OCI-LY7 (cell line): Measurements from ENCODE around the gene NCAPH2. TPM values are rescaled to one million over a fixed set of nuclear protein-coding genes. Genes with fewer than 3 reads are reported as not detected.

Experiments used
- BruUV-seq: library from RNA; stranded (reverse); fragments of 400-500 nt; replicated peaks from 2 replicates; lab custom pipeline; 2021; lab: Mats Ljungman, UMichigan
- CTCF ChIA-PET: fragments of 300-600 bp; sonication (Branson Sonifier 250); formaldehyde crosslinking; loops from one replicate; lab custom pipeline; 2022; ENCODE audit warnings: antibody characterized with exemption; ENCODE audit not compliant: unreplicated experiment; lab: Charles Lee
- POLR2A ChIA-PET: fragments of 300-600 bp; sonication (Branson Sonifier 250); formaldehyde crosslinking; loops from one replicate; lab custom pipeline; 2022; ENCODE audit warnings: antibody characterized with exemption; lab: Charles Lee
- DNase-seq: peaks from one replicate; pipeline ENCODE4 v3.0.0-alpha.2; 2015; ENCODE audit warnings: low spot score
- H2AFZ ChIP-seq: fragments of 200-600 bp; sonication (generic), shearing (Covaris generic); 2 replicates; pipeline ENCODE4 v1.6.1; 2014; ENCODE audit warnings: mild to moderate bottlenecking, antibody characterized with exemption, low read length, moderate library complexity
- H3K27ac ChIP-seq: fragments of 200-600 bp; sonication (generic); 2 replicates; pipeline ENCODE4 v1.5.1; 2014; ENCODE audit warnings: mixed run types, low read depth, mild to moderate bottlenecking, moderate library complexity, low read length, inconsistent platforms; ENCODE audit not compliant: poor library complexity, severe bottlenecking
- H3K36me3 ChIP-seq: fragments of 200-600 bp; sonication (generic); 2 replicates; pipeline ENCODE4 v1.6.1; 2014; ENCODE audit warnings: mild to moderate bottlenecking, antibody characterized with exemption, low read length, moderate library complexity, mixed read lengths; ENCODE audit not compliant: insufficient read depth
- H3K4me1 ChIP-seq: fragments of 200-600 bp; sonication (generic); 2 replicates; pipeline ENCODE4 v1.5.1; 2014; ENCODE audit warnings: mild to moderate bottlenecking, low read length; ENCODE audit not compliant: insufficient read depth, poor library complexity, severe bottlenecking
- H3K4me2 ChIP-seq: fragments of 200-600 bp; sonication (generic); 2 replicates; pipeline ENCODE4 v1.6.1; 2014; ENCODE audit warnings: mild to moderate bottlenecking, low read length
- H3K4me3 ChIP-seq: fragments of 200-600 bp; sonication (generic); 2 replicates; pipeline ENCODE4 v1.5.1; 2014; ENCODE audit warnings: mild to moderate bottlenecking, low read depth, low read length; ENCODE audit not compliant: poor library complexity, severe bottlenecking
- H3K79me2 ChIP-seq: fragments of 200-600 bp; sonication (generic); 2 replicates; pipeline ENCODE4 v1.6.1; 2016; ENCODE audit warnings: low read depth, mild to moderate bottlenecking, low read length, moderate library complexity, mixed read lengths; ENCODE audit not compliant: insufficient read depth
- H3K9me2 ChIP-seq: fragments of 200-600 bp; sonication (generic); 2 replicates; pipeline ENCODE4 v1.6.1; 2016; ENCODE audit warnings: mild to moderate bottlenecking, low read length, mixed read lengths; ENCODE audit not compliant: insufficient read depth
- H3K9me3 ChIP-seq: fragments of 200-600 bp; sonication (generic); 2 replicates; pipeline ENCODE4 v1.6.1; 2014; ENCODE audit warnings: mild to moderate bottlenecking, mixed run types, low read length, mixed read lengths
- H4K20me1 ChIP-seq: fragments of 200-600 bp; sonication (generic); 2 replicates; pipeline ENCODE4 v1.6.1; 2014; ENCODE audit warnings: mild to moderate bottlenecking, antibody characterized with exemption, low read length, moderate library complexity, mixed read lengths; ENCODE audit not compliant: insufficient read depth
- CTCF ChIP-seq: fragments of 200-600 bp; sonication (generic); conservative IDR thresholded peaks from 2 replicates; pipeline ENCODE4 v1.5.1; 2014; ENCODE audit warnings: mild to moderate bottlenecking, antibody characterized with exemption, low read length, moderate library complexity, mixed read lengths
- EZH2phosphoT487 ChIP-seq: fragments of 200-600 bp; sonication (generic); IDR thresholded peaks from 2 replicates; pipeline ENCODE4 v1.6.1; 2018; ENCODE audit warnings: low read depth, borderline replicate concordance, mild to moderate bottlenecking, mixed run types, antibody characterized with exemption, low read length, moderate library complexity, mixed read lengths
- intact Hi-C: fragments of 100-400 bp; cut with micrococcal nuclease; formaldehyde crosslinking; loops from one replicate; pipeline ENCODE4 v1.10.0; 2022; ENCODE audit not compliant: unreplicated experiment
- total RNA-seq, 2 experiments: library from RNA; depleted of rRNA in 1 of 2; stranded (reverse); fragments of >200 nt in 1 of 2; shearing (Covaris generic) in 1 of 2; gene quantifications; 2 replicates each; pipeline ENCODE4 v1.2.3, GENCODE V29; 2014 to 2022

The NCAPH2 gene
- total RNA-seq, 2 experiments from 2014 or later = 126 to 129 TPM

DNA sequence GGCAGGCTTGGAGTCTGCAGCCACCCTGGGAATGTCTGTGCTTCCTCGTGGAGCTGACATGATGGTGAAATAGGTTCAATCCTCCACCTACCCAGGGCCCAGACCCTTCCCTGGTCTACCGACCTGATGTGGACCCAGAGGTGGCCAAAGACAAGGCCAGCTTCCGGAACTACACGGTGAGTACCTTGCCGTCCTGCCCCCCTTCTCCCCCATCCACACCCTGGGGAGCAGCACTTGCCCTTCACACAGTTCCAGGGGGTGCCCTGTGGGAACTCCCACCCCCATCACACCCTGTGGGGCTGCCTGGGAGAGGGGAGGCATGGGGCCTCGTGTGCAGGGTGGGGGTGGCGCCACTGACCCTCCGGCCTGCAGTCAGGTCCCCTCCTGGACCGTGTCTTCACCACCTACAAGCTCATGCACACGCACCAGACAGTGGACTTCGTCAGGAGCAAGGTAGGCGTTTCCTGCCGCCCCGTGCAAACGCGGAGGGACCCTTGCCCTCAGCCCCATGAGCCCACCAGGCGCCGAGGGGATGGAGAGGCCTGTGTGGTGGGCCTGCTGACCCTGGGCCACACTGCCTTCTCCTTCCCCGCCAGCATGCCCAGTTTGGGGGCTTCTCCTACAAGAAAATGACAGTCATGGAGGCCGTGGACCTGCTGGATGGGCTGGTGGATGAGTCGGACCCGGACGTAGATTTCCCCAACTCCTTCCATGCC lies 20.6 kb upstream of the NCAPH2 start:
- Histone ChIP-seq H2AFZ (no peak overlapping the region), H3K4me2 (no peak overlapping the region; the same call in 1 of the 2 replicates), H3K4me1 (peaks cover 18% of the 10 kb centered on the region), H3K9me3 (no peaks in the 10 kb centered on the region), H4K20me1 (no peaks in the 10 kb centered on the region), H3K9me2 (no peaks in the 10 kb centered on the region), H3K27ac (no peak overlapping the region), H3K36me3 (no peaks in the 10 kb centered on the region), H3K79me2 (no peaks in the 10 kb centered on the region), H3K4me3 (no peak overlapping the region)
- intact Hi-C loops = no loop called here
- no peak for DNase-seq
- ChIA-PET POLR2A (no interaction called here), CTCF (no interaction called here)
- TF ChIP-seq CTCF (no peak), EZH2phosphoT487 (no peak)
- no TSS peak for BruUV-seq

GRCh38 chr22:50488006-50488677 lies 19.9 kb upstream of the NCAPH2 start:
- no peaks in the 10 kb centered on the region for H3K9me2 ChIP-seq
- H3K4me1 ChIP-seq = peaks cover 18% of the 10 kb centered on the region
- TF ChIP-seq EZH2phosphoT487 (no peak), CTCF (no peak)
- no peaks in the 10 kb centered on the region for H4K20me1 ChIP-seq
- H3K27ac ChIP-seq = no peak overlapping the region
- H2AFZ ChIP-seq = no peak overlapping the region
- CTCF ChIA-PET = no interaction called here
- no peak for DNase-seq
- H3K36me3 ChIP-seq = no peaks in the 10 kb centered on the region
- no peak overlapping the region for H3K4me2 ChIP-seq
- no peaks in the 10 kb centered on the region for H3K9me3 ChIP-seq
- no TSS peak for BruUV-seq
- H3K79me2 ChIP-seq = no peaks in the 10 kb centered on the region
- no peak overlapping the region for H3K4me3 ChIP-seq
- POLR2A ChIA-PET = no interaction called here
- intact Hi-C loops = no loop called here

- Histone ChIP-seq H3K79me2 (no peaks in the 10 kb centered on the region), H3K9me3 (no peaks in the 10 kb centered on the region), H3K9me2 (no peaks in the 10 kb centered on the region), H2AFZ (no peak overlapping the region), H3K27ac (no peak overlapping the region), H3K4me3 (no peak overlapping the region), H4K20me1 (no peaks in the 10 kb centered on the region), H3K36me3 (no peaks in the 10 kb centered on the region), H3K4me2 (no peak overlapping the region), H3K4me1 (peaks cover 17% of the 10 kb centered on the region)
- no TSS peak for BruUV-seq
- ChIA-PET POLR2A (no interaction called here), CTCF (no interaction called here)
- intact Hi-C loops = no loop called here
- no peak for TF ChIP-seq CTCF
- no peak for TF ChIP-seq EZH2phosphoT487
- DNase-seq = no peak
These were observed 19.1 kb upstream of the NCAPH2 start for GRCh38 chr22:50488886-50489285.
